Measurements from ENCODE around the gene ELMOD3.
"Not testable (repeated sequence)": the region's sequence is repeated elsewhere in the genome, so short reads cannot be mapped to it uniquely, and the experiment has no call there.

ELMOD3 gene

GRCh38 chr2:85354286-85355072 lies at the start of gene ELMOD3, which contains the start of gene RETSAT:
Gene ELMOD3 (plus strand): TSS chr2:85354769. CDS start chr2:85357199, 2,430 bp downstream.
Gene RETSAT (minus strand): TSS chr2:85354528. CDS start chr2:85354507, 21 bp downstream.
- DNase-seq (ENCODE audit: low spot score), result peak; percentile 97

- DNase-seq (ENCODE audit: low spot score), result no peak
Measured at GRCh38 chr2:85307527-85307897, 47.1 kb upstream of the ELMOD3 start.

- DNase-seq (ENCODE audit: low spot score), result no peak
Measured at GRCh38 chr2:85308201-85308600, 46.4 kb upstream of the ELMOD3 start.

GRCh38 chr2:85308896-85309555 lies 45.5 kb upstream of the ELMOD3 start:
- peak; percentile 23 for DNase-seq (ENCODE audit: low spot score)

GRCh38 chr2:85309699-85310321 lies 44.8 kb upstream of the ELMOD3 start:
- DNase-seq (ENCODE audit: low spot score), result no peak

GRCh38 chr2:85310330-85310729 lies 44.2 kb upstream of the ELMOD3 start:
- DNase-seq (ENCODE audit: low spot score), result no peak

- DNase-seq (ENCODE audit: low spot score), result peak; percentile 53
Measured at GRCh38 chr2:85312404-85312803, 42.2 kb upstream of the ELMOD3 start.

GRCh38 chr2:85314884-85315242 lies 39.7 kb upstream of the ELMOD3 start:
- DNase-seq (ENCODE audit: low spot score), result no peak

GRCh38 chr2:85315921-85316320 lies 38.6 kb upstream of the ELMOD3 start:
- DNase-seq (ENCODE audit: low spot score), result not testable (repeated sequence)

- DNase-seq (ENCODE audit: low spot score), result peak; percentile 53
Measured at GRCh38 chr2:85318222-85319074, 36.1 kb upstream of the ELMOD3 start.

GRCh38 chr2:85319796-85320195 lies 34.8 kb upstream of the ELMOD3 start:
- DNase-seq (ENCODE audit: low spot score), result no peak

- DNase-seq (ENCODE audit: low spot score), result no peak
Measured at GRCh38 chr2:85323351-85323987, 31.1 kb upstream of the ELMOD3 start.

- not testable (repeated sequence) for DNase-seq (ENCODE audit: low spot score)
Measured at GRCh38 chr2:85323988-85324367, 30.6 kb upstream of the ELMOD3 start.

- DNase-seq (ENCODE audit: low spot score), result peak; percentile 49
Measured at GRCh38 chr2:85324639-85325465, 29.7 kb upstream of the ELMOD3 start.

- no peak for DNase-seq (ENCODE audit: low spot score)
Measured at GRCh38 chr2:85325466-85325811, 29.1 kb upstream of the ELMOD3 start.

GRCh38 chr2:85326406-85327159 lies 28.0 kb upstream of the ELMOD3 start:
- peak; percentile 24 for DNase-seq (ENCODE audit: low spot score)

- DNase-seq (ENCODE audit: low spot score), result peak; percentile 71
Measured at GRCh38 chr2:85327160-85327821, 27.3 kb upstream of the ELMOD3 start.

- DNase-seq (ENCODE audit: low spot score), result peak; percentile 99
Measured at GRCh38 chr2:85327822-85328617, 26.5 kb upstream of the ELMOD3 start, which contains the start of gene TGOLN2. Gene TGOLN2 (minus strand): TSS chr2:85327989. CDS start chr2:85327962, 27 bp downstream.
